Karpas-422 (cell line): Measurements from ENCODE around the gene MEG3. TPM values are rescaled to one million over a fixed set of nuclear protein-coding genes. Genes with fewer than 3 reads are reported as not detected.

ENCODE experiments used
- small RNA-seq: library from RNA; depleted of rRNA; stranded (forward); fragments of <200 nt; gene quantifications from one replicate; pipeline ENCODE3, GENCODE V24; 2014
- total RNA-seq: library from RNA; depleted of rRNA; stranded (reverse); fragments of >200 nt; shearing (Covaris generic); gene quantifications from 2 replicates; pipeline ENCODE4 v1.2.3, GENCODE V29; 2014; ENCODE audit warnings: low replicate concordance; rRNA removed

The MEG3 gene
- total RNA-seq, 1 experiment from 2014 or later = not detected

Small RNAs within 50 kb of the gene (small RNA-seq; reads per million reads assigned to genes)
- gene AL117190.3 = not detected
- gene MIR127 = not detected
- gene MIR136 = not detected
- gene MIR2392 = not detected
- not detected for gene MIR337
- not detected for gene MIR431
- not detected for gene MIR432
- gene MIR433 = not detected
- not detected for gene MIR493
- gene RF01928 = not detected
- gene RF02145 = not detected
- gene SNORD112 = not detected

Other genes with a start within 250 kb of the MEG3 start
- 0.47 TPM in 1 of 2 replicates, not detected in the other for gene BEGAIN, start 238.7 kb upstream of the MEG3 start, total RNA-seq
- gene DLK1, start 99.2 kb upstream of the MEG3 start, total RNA-seq = not detected in 2 replicates
- gene RTL1, start 77.6 kb downstream of the MEG3 start, total RNA-seq = 0.11 TPM in 1 of 2 replicates, not detected in the other